HL-60 (cell line): ENCODE measurements around the gene CTSO.
"Not testable (repeated sequence)": the region's sequence is repeated elsewhere in the genome, so short reads cannot be mapped to it uniquely, and the experiment has no call there.

Experiments used
- DNase-seq, 2 experiments: peaks; one replicate each; pipeline ENCODE4 v3.0.0-alpha.2; 2010 to 2020; ENCODE audit warnings: low read depth in 1 of 2, low spot score in 1 of 2
- H3K27ac ChIP-seq: fragments of 250-450 bp; sonication (Bioruptor Pico); replicated peaks from 2 replicates; pipeline ENCODE4 v1.5.1; 2020; ENCODE audit warnings: mild to moderate bottlenecking, moderate library complexity
- H3K27me3 ChIP-seq: fragments of 250-450 bp; sonication (Bioruptor Pico); 2 replicates; pipeline ENCODE4 v1.5.1; 2021; ENCODE audit warnings: mild to moderate bottlenecking, moderate library complexity; ENCODE audit not compliant: insufficient read depth, poor library complexity, severe bottlenecking
- H3K4me3 ChIP-seq: replicated peaks from 2 replicates; pipeline ENCODE4 v1.5.1; 2011; ENCODE audit warnings: mild to moderate bottlenecking, control low read depth, low read length; ENCODE audit not compliant: insufficient read depth
- GABPA ChIP-seq: IDR thresholded peaks from 2 replicates; pipeline ENCODE4 v1.6.1; 2012; ENCODE audit warnings: low read depth
- POLR2AphosphoS5 ChIP-seq: IDR thresholded peaks from 2 replicates; pipeline ENCODE4 v1.6.1; 2012; ENCODE audit warnings: low read depth
- SPI1 ChIP-seq: IDR thresholded peaks from 2 replicates; pipeline ENCODE4 v1.6.1; 2012; ENCODE audit warnings: low read depth, mild to moderate bottlenecking, borderline replicate concordance
- TF ChIP-seq, protein P1 (sequence below): IDR thresholded peaks from 2 replicates; pipeline ENCODE4 v1.6.1; 2012; ENCODE audit warnings: low read depth; ENCODE audit not compliant: insufficient replicate concordance
- TF ChIP-seq, protein P2 (sequence below): IDR thresholded peaks from one replicate; pipeline ENCODE4 v1.5.1; 2011; ENCODE audit warnings: low read length, control low read depth, inconsistent platforms; ENCODE audit not compliant: insufficient read depth

The CTSO gene

DNA sequence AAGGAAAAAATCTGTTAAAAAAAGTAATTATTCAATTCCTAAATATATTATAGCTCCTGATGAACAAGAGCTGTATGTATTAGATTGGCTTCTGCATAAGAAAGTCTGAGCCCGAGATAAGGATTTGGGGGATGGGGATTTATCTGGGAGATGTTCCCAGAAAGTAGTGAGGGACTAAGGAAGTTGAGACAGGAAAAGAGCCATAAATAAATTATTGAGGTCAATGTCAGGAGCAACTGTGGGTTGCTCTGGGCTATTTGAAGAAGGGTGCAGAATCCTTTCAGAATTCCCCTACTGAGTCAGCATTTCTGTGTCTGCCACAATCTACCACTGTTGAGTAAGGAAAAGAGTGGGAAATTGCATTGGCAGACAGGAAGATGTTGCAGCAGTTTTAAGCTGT, 53.3 kb downstream of the CTSO start:
- H3K27me3 ChIP-seq: no peaks in the 10 kb centered on the region

DNA sequence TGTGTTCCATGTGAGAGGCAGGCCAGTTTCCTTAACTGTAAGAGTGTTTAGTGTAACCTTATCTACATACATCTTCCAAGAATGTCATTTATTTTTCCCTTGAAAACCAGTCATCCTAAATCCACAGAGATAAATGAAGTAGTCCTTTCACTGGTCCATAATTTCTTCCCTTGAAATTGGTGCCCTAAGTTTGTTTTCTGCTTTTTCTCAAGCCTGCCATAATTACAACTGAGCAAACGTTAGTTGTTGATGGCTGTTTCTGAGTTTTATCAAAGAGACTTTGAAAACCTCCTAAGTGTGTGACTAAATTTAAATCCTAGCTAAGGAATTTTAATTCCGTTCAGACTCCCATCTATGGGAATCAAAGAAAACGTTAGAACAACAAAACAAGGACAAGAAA, 53.8 kb downstream of the CTSO start:
- H3K4me3 ChIP-seq: no peak overlapping the region
- no peak for DNase-seq
- TF ChIP-seq, protein P1, sequence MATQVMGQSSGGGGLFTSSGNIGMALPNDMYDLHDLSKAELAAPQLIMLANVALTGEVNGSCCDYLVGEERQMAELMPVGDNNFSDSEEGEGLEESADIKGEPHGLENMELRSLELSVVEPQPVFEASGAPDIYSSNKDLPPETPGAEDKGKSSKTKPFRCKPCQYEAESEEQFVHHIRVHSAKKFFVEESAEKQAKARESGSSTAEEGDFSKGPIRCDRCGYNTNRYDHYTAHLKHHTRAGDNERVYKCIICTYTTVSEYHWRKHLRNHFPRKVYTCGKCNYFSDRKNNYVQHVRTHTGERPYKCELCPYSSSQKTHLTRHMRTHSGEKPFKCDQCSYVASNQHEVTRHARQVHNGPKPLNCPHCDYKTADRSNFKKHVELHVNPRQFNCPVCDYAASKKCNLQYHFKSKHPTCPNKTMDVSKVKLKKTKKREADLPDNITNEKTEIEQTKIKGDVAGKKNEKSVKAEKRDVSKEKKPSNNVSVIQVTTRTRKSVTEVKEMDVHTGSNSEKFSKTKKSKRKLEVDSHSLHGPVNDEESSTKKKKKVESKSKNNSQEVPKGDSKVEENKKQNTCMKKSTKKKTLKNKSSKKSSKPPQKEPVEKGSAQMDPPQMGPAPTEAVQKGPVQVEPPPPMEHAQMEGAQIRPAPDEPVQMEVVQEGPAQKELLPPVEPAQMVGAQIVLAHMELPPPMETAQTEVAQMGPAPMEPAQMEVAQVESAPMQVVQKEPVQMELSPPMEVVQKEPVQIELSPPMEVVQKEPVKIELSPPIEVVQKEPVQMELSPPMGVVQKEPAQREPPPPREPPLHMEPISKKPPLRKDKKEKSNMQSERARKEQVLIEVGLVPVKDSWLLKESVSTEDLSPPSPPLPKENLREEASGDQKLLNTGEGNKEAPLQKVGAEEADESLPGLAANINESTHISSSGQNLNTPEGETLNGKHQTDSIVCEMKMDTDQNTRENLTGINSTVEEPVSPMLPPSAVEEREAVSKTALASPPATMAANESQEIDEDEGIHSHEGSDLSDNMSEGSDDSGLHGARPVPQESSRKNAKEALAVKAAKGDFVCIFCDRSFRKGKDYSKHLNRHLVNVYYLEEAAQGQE: no peak
- TF ChIP-seq, protein P2, sequence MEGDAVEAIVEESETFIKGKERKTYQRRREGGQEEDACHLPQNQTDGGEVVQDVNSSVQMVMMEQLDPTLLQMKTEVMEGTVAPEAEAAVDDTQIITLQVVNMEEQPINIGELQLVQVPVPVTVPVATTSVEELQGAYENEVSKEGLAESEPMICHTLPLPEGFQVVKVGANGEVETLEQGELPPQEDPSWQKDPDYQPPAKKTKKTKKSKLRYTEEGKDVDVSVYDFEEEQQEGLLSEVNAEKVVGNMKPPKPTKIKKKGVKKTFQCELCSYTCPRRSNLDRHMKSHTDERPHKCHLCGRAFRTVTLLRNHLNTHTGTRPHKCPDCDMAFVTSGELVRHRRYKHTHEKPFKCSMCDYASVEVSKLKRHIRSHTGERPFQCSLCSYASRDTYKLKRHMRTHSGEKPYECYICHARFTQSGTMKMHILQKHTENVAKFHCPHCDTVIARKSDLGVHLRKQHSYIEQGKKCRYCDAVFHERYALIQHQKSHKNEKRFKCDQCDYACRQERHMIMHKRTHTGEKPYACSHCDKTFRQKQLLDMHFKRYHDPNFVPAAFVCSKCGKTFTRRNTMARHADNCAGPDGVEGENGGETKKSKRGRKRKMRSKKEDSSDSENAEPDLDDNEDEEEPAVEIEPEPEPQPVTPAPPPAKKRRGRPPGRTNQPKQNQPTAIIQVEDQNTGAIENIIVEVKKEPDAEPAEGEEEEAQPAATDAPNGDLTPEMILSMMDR: no peak
- TF ChIP-seq SPI1 (no peak), GABPA (no peak), POLR2AphosphoS5 (no peak)
- no peaks in the 10 kb centered on the region for H3K27me3 ChIP-seq
- H3K27ac ChIP-seq: no peak overlapping the region

More for the DNA sequence above, 53.3 kb downstream of the CTSO start:
- Histone ChIP-seq H3K4me3 (no peak overlapping the region), H3K27ac (no peak overlapping the region)
- TF ChIP-seq, protein P1: no peak
- TF ChIP-seq SPI1 (no peak), POLR2AphosphoS5 (no peak), GABPA (no peak)
- TF ChIP-seq, protein P2: no peak
- DNase-seq: no peak

DNA sequence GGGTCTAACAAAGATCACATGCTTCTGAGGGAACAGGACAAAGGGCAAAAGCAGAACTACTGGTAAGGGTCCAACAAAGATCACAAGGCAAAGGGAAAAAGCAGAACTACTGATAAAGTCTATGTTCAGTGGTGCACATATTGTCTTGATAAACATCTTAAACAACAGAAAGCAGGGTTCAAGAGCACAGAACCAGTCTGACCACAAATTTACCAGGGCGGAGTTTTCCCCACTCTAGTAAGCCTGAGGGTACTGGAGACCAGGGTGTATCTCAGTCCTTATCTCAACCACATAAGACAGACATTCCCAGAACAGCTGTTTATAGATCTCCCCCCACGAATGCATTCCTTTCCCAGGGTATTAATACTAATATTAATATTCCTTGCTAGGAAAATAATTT, 55.3 kb downstream of the CTSO start:
- H3K27ac ChIP-seq, H3K4me3 ChIP-seq, DNase-seq, H3K27me3 ChIP-seq: not testable (repeated sequence)

DNA sequence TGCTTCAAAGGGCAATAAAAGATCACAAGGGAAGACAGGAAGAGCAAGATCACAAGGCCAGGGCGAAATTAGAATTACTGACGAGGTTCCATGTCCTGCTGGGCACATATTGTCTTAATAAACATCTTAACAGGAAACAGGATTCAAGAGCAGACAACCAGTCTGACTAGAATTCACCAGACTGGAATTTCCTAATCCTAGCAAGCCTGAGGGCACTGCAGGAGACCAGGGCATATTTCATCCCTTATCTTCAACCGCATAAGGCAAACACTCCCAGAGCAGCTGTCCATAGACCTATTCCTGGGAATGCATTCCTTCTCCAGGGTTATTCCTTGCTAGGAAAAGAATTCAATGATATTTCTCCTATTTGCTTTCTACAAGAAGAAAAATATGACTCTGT, 62.6 kb downstream of the CTSO start:
- H3K27me3 ChIP-seq: no peaks in the 10 kb centered on the region
- no peak for DNase-seq
- H3K27ac ChIP-seq: no peak overlapping the region
- H3K4me3 ChIP-seq: no peak overlapping the region
- TF ChIP-seq SPI1 (no peak), GABPA (no peak)

DNA sequence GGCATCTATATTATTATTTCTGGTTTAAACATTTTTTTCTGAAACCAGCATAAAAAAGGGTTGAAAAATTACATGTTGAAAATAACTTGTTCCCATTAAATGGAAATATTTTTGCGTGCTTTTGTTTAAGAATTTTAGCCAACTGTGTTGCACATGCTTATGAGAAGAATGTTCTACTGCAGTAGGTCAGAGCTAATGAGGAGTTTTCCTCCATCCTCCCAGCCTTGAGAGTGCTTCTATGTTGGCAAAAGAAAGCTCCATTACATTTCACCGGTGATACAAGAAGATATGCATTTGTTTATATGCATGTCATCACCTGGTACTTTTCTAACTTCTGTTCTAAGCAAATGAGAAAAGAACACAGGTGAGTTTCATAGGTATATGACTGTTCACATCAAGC, 63.7 kb downstream of the CTSO start:
- TF ChIP-seq, protein P2: no peak
- TF ChIP-seq SPI1 (no peak), GABPA (no peak), POLR2AphosphoS5 (no peak)
- TF ChIP-seq, protein P1: no peak
- Histone ChIP-seq H3K27me3 (no peaks in the 10 kb centered on the region), H3K4me3 (no peak overlapping the region), H3K27ac (no peak overlapping the region)
- no peak for DNase-seq
